Small intestine (tissue), 7 donors: ENCODE measurements around the gene ELAC1. TPM values are rescaled to one million over a fixed set of nuclear protein-coding genes. Genes with fewer than 3 reads are reported as not detected.
"Not testable (repeated sequence)": the region's sequence is repeated elsewhere in the genome, so short reads cannot be mapped to it uniquely, and the experiment has no call there.

Experiments
- DNase-seq, 2 donors: peaks; one replicate each; pipeline versions ENCODE4 v3.0.0 to v3.0.0-alpha.2; 2013
- FAIRE-seq: peaks from 2 replicates; lab custom pipeline; 2012; peaks lifted over from hg19 to GRCh38; lab: Jason Lieb, UNC
- H3K27ac ChIP-seq, 3 donors: one replicate each; pipeline ENCODE4 v1.5.1; 2013; ENCODE audit warnings: low read length in 2 of 3, mild to moderate bottlenecking in 2 of 3, control low read depth in 1 of 3, inconsistent platforms in 1 of 3, low read depth in 1 of 3, moderate library complexity in 1 of 3
- H3K27me3 ChIP-seq, 3 donors: one replicate each; pipeline ENCODE4 v1.6.1; 2013; ENCODE audit warnings: low read length in 3 of 3, inconsistent platforms in 1 of 3; ENCODE audit not compliant: control insufficient read depth in 3 of 3, insufficient read depth in 3 of 3
- H3K36me3 ChIP-seq, 3 donors: one replicate each; pipeline ENCODE4 v1.6.1; 2013; ENCODE audit warnings: low read length in 3 of 3, inconsistent platforms in 1 of 3, low read depth in 1 of 3, mild to moderate bottlenecking in 1 of 3, moderate library complexity in 1 of 3; ENCODE audit not compliant: control insufficient read depth in 3 of 3, insufficient read depth in 2 of 3
- H3K4me1 ChIP-seq, 3 donors: one replicate each; pipeline ENCODE4 v1.6.1; 2013; ENCODE audit warnings: low read length in 2 of 3, inconsistent platforms in 1 of 3, low read depth in 1 of 3, mild to moderate bottlenecking in 1 of 3, moderate library complexity in 1 of 3; ENCODE audit not compliant: control insufficient read depth in 3 of 3, insufficient read depth in 2 of 3
- H3K4me3 ChIP-seq, 3 donors: one replicate each; pipeline ENCODE4 v1.5.1; 2013; ENCODE audit warnings: low read length in 3 of 3, control low read depth in 1 of 3, inconsistent platforms in 1 of 3, low read depth in 1 of 3, mild to moderate bottlenecking in 1 of 3, moderate library complexity in 1 of 3
- H3K9me3 ChIP-seq, 2 donors: one replicate each; pipeline ENCODE4 v1.6.1; 2013; ENCODE audit warnings: low read depth in 1 of 2, low read length in 1 of 2; ENCODE audit not compliant: control insufficient read depth in 2 of 2, insufficient read depth in 1 of 2
- WGBS, 3 donors: extraction: QIAGEN DNeasy Blood & Tissue Kit; methylation state at CpG; one replicate each; pipeline ENCODE4 v1.1.7; 2013; 5-methylcytosine and 5-hydroxymethylcytosine counted together
- polyA plus RNA-seq, 4 donors: library from polyadenylated mRNA; stranded (reverse) in 3 of 4; unstranded in 1 of 4; fragments of 200-250 nt in 3 of 4; fragments of 120-200 nt in 1 of 4; gene quantifications; one replicate each; pipeline versions ENCODE4 v1.2.1 to v1.2.3, GENCODE V29; 2013
- donor health status: healthy with polysubstance abuse.
- donor health status: control.
- donor health status: control.
- donor health status: Bipolar disorder and iron deficiency.
- donor health status: healthy.

Gene ELAC1
- polyA plus RNA-seq, 4 donors = 5.9 to 12.7 (median 8.6) TPM

DNA sequence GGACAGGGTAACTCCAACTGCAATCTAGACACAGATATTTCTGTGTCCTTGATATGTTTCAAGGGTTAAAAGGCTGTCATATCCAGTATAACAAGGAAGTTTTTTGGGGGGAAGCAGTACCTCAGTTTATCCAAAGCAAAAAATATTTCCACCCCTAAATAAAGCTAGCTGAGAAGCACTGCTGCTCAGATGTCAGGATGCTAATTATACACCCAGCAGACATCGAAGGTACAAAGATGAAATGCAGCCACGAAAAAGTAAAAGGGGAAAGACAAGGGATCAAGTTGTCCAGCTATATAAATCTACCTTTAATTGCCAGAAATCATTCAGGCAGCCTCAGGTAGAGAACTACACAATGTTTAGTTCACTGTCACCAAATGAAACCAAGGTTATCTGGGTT, 26.2 kb downstream of the ELAC1 start:
- Histone ChIP-seq H3K4me1 (no peaks in the 10 kb centered on the region), H3K4me3 (no peak overlapping the region), H3K27me3 (no peaks in the 10 kb centered on the region), H3K9me3 (peaks cover 0 to 5% of the 10 kb centered on the region in 2 donors), H3K27ac (no peak overlapping the region), H3K36me3 (no peaks in the 10 kb centered on the region)
- 90 to 100% (median 95%) methylated on average over 2 of the region's 2 CpGs for WGBS, 3 donors
- FAIRE-seq (no peak), DNase-seq (no peak)

DNA sequence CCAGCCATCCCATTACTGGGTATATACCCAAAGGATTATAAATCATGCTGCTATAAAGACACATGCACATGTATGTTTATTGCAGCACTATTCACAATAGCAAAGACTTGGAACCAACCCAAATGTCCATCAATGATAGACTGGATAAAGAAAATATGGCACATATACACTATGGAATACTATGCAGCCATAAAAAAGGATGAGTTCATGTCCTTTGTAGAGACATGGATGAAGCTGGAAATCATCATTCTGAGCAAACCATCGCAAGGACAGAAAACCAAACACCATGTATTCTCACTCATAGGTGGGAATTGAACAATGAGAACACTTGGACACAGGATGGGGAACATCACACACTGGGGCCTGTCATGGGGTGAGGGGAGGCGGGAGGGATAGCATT, 35.3 kb downstream of the ELAC1 start:
- H3K4me1 ChIP-seq, H3K36me3 ChIP-seq, DNase-seq, H3K27me3 ChIP-seq, H3K9me3 ChIP-seq, H3K4me3 ChIP-seq, H3K27ac ChIP-seq, FAIRE-seq: not testable (repeated sequence)
- WGBS, 3 donors = 91 to 95% (median 95%) methylated on average over 2 of the region's 2 CpGs

DNA sequence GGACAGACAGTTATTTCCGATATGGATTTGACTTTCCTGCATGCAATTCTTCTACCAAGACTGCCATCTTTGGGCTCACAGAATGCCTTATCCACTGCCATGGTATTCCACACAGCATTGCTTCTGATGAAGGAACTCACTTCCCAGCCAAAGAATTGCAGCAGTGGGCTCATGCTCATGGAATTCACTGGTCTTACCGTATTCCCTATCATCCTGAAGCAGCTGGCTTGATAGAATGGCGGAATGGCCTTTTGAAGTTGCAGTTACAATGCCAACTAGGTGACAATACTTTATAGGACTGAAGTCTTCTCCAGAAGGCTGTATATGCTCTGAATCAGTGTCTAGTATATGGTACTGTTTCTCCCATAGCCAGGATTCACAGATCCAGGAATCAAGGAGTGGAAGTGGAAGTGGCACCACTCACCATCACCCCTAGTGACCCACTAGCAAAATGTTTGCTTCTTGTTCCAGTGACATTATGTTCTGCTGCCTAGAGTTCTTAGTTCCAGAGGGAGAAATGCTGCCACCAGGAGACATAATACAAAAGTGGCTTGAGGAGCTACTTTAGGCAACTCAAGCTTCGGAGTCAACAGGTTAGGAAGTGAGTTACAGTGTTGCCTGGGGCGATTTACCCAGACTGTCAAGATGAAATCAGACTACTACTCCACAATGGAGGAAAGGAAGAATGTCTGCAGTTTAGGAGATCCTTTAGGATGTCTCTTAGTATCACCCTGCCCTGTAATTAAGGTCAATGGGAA, 38.4 kb downstream of the ELAC1 start:
- no peak for FAIRE-seq
- no peaks in the 10 kb centered on the region for H3K36me3 ChIP-seq
- H3K4me3 ChIP-seq = no peak overlapping the region
- no peaks in the 10 kb centered on the region for H3K27me3 ChIP-seq
- DNase-seq = no peak
- no peak overlapping the region for H3K27ac ChIP-seq
- H3K4me1 ChIP-seq = peaks cover 0 to 6% (median 0%) of the 10 kb centered on the region in 3 donors
- no peaks in the 10 kb centered on the region for H3K9me3 ChIP-seq
- 90 to 98% (median 97%) methylated on average over 5 of the region's 5 CpGs for WGBS, 3 donors

DNA sequence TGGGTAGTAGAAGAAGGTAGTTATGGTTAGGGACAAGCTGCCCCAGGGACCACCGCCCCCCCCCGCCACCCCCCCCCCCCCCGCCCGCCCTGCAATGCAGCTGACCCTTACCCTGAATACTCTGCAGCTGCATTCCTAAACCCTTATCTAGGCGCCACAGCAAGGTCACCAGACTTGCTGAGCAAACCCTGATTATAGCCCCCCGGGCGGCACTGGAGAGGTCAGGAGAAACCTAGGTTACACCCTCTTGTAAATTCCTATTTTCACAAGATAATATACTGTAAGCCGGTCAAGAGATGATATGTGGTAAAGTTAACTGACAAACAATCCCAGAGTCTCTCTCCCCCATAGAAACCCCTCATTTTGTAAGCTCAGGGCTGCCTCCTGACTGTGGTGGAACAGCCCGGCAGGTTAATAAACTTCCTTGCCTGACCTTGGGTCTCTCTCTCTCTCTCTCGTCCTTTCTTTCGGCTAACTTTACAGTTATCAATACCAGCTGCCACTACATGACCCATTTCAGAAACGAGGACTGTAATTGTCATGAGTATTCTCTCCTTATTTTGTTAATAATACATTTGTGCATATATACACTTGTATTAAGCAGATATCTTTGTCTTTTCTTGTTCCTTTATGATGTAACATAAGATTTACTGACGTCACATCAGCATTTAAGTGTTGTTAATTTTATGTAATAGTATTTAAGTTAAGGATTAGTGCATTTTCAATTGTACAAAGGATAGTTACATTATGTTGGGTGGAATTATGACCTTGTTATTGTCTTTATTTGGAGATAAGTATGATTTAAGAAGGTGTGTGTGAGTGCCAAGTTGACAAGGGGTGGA, 39.3 kb downstream of the ELAC1 start:
- WGBS, 3 donors = 64 to 75% (median 65%) methylated on average over 12 to 13 of the region's 13 CpGs
- FAIRE-seq (no peak), DNase-seq (peak in 1 of 2 donors; percentile 25)
- Histone ChIP-seq H3K4me1 (peaks cover 0 to 6% (median 0%) of the 10 kb centered on the region in 3 donors), H3K36me3 (no peaks in the 10 kb centered on the region), H3K27me3 (no peaks in the 10 kb centered on the region), H3K4me3 (no peak overlapping the region), H3K9me3 (no peaks in the 10 kb centered on the region), H3K27ac (no peak overlapping the region)

- no peaks in the 10 kb centered on the region for H3K36me3 ChIP-seq
- H3K27me3 ChIP-seq = no peaks in the 10 kb centered on the region
- FAIRE-seq (no peak), DNase-seq (no peak)
- no peaks in the 10 kb centered on the region for H3K9me3 ChIP-seq
- no peak overlapping the region for H3K4me3 ChIP-seq
- 65 to 91% (median 90%) methylated on average over 1 of the region's 1 CpG for WGBS, 3 donors
- H3K27ac ChIP-seq = no peak overlapping the region
- H3K4me1 ChIP-seq = peaks cover 0 to 6% (median 0%) of the 10 kb centered on the region in 3 donors
Measured at GRCh38 chr18:51007790-51008139, 39.9 kb downstream of the ELAC1 start.

DNA sequence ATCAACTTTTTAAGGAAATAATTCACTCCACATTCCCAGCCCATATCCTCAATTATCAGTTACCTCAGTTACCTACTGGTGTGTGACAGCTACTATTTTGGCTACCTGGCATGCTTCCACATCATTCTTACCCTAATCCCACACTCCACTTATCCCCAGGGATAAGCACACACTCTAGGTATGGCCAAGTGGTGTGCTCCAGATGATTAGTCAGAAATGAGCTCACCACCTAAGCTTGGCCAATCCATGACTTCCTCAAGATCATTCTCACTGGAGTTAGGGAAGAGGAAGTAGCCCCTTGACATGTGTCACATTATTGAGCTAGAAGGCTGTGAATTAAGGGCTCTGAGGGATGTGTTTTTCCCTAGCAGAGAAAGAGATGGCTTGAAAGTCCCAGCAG, 41.2 kb downstream of the ELAC1 start:
- FAIRE-seq = no peak
- Histone ChIP-seq H3K27me3 (no peaks in the 10 kb centered on the region), H3K36me3 (no peaks in the 10 kb centered on the region)

GRCh38 chr18:51010218-51010617, 42.4 kb downstream of the ELAC1 start:
- Histone ChIP-seq H3K4me1 (peaks cover 0 to 6% (median 0%) of the 10 kb centered on the region in 3 donors), H3K36me3 (no peaks in the 10 kb centered on the region), H3K27ac (no peak overlapping the region), H3K9me3 (peaks cover 0 to 4% of the 10 kb centered on the region in 2 donors), H3K27me3 (no peaks in the 10 kb centered on the region), H3K4me3 (no peak overlapping the region)
- FAIRE-seq = no peak
- no peak for DNase-seq

More for the DNA sequence above, 41.2 kb downstream of the ELAC1 start:
- peaks cover 0 to 6% (median 0%) of the 10 kb centered on the region in 3 donors for H3K4me1 ChIP-seq
- no peak for DNase-seq
- no peak overlapping the region for H3K27ac ChIP-seq
- H3K4me3 ChIP-seq = no peak overlapping the region
- no peaks in the 10 kb centered on the region for H3K9me3 ChIP-seq

- Histone ChIP-seq H3K36me3 (no peaks in the 10 kb centered on the region), H3K27ac (no peak overlapping the region), H3K27me3 (no peaks in the 10 kb centered on the region), H3K9me3 (peaks cover 0 to 4% of the 10 kb centered on the region in 2 donors), H3K4me3 (no peak overlapping the region), H3K4me1 (peaks cover 0 to 6% (median 0%) of the 10 kb centered on the region in 3 donors)
- no peak for FAIRE-seq
- no peak for DNase-seq
- 64 to 76% (median 71%) methylated on average over 3 of the region's 3 CpGs for WGBS, 3 donors
Measured at GRCh38 chr18:51011709-51012108, 43.9 kb downstream of the ELAC1 start.
